CD4-positive, alpha-beta T cell treated with Interleukin-21 for 1 hour (primary cell): Measurements from ENCODE around the gene B3GALT6.

Experiments used
- DNase-seq: peaks from one replicate; pipeline ENCODE4 v3.0.0-alpha.2; 2020

The B3GALT6 gene

GRCh38 chr1:1202831-1203560 is 29.0 kb upstream of the B3GALT6 start:
- DNase-seq = no peak

- no peak for DNase-seq
These were observed 28.2 kb upstream of the B3GALT6 start for GRCh38 chr1:1203561-1204424.

GRCh38 chr1:1204425-1204920 is 27.6 kb upstream of the B3GALT6 start:
- DNase-seq = no peak

GRCh38 chr1:1204998-1205768 is 26.9 kb upstream of the B3GALT6 start:
- no peak for DNase-seq

- DNase-seq = no peak
These were observed 26.2 kb upstream of the B3GALT6 start for GRCh38 chr1:1205769-1206375.

- DNase-seq = peak; percentile 53
These were observed 25.6 kb upstream of the B3GALT6 start, which contains the start of gene TNFRSF18 for GRCh38 chr1:1206376-1206965. Gene TNFRSF18 (minus strand): TSS chr1:1206592. CDS start chr1:1206571, 21 bp downstream.

- no peak for DNase-seq
These were observed 25.0 kb upstream of the B3GALT6 start for GRCh38 chr1:1206966-1207531.

GRCh38 chr1:1207571-1207892 is 24.5 kb upstream of the B3GALT6 start:
- DNase-seq = no peak

GRCh38 chr1:1208713-1209433 is 23.2 kb upstream of the B3GALT6 start:
- DNase-seq = peak; percentile 66

GRCh38 chr1:1210726-1211540 is 21.1 kb upstream of the B3GALT6 start:
- no peak for DNase-seq

GRCh38 chr1:1211541-1212441 is 20.2 kb upstream of the B3GALT6 start:
- no peak for DNase-seq

- peak; percentile 63 for DNase-seq
These were observed 19.2 kb upstream of the B3GALT6 start for GRCh38 chr1:1212780-1213344.

GRCh38 chr1:1213345-1214265 is 18.4 kb upstream of the B3GALT6 start, which contains the start of gene TNFRSF4:
Gene TNFRSF4 (minus strand): TSS chr1:1214153. CDS start chr1:1214127, 26 bp downstream.
- peak; percentile 56 for DNase-seq

GRCh38 chr1:1215080-1215676 is 16.9 kb upstream of the B3GALT6 start:
- peak; percentile 50 for DNase-seq

GRCh38 chr1:1215881-1216605 is 16.0 kb upstream of the B3GALT6 start:
- DNase-seq = no peak
